Muscle of arm (tissue), 12 donors: ENCODE data around the gene ZAR1L. TPM values are rescaled to one million over a fixed set of nuclear protein-coding genes. Genes with fewer than 3 reads are reported as not detected.

Experiments
- DNase-seq: peaks from one replicate; pipeline ENCODE4 v3.0.0-alpha.2; 2013
- polyA plus RNA-seq, 12 donors: library from polyadenylated mRNA; unstranded; fragments of 120-200 nt; gene quantifications; one replicate each; pipeline ENCODE4 v1.2.1, GENCODE V29; 2013; ENCODE audit not compliant: insufficient read length in 12 of 12

Gene ZAR1L
- polyA plus RNA-seq, 12 donors = not detected

DNA sequence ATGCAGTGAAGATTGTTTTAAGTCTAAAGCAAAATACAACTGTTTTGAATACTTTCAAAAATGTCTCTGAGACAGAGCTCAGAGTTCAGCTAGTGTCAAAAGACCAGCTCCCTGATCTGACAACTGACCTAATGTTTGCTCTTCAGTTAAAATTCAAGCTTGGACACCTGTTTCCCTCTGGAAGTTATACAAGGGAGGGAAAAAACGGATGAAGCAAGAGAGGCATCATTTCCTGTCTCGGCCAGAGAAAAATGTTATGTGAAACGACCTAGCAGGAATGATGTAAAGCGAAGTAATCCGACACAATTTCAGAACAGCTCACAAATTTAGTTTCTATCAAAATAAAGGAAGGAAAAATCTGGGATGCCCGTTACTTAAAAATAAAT lies 59.4 kb downstream of the ZAR1L start:
- no peak for DNase-seq

DNA sequence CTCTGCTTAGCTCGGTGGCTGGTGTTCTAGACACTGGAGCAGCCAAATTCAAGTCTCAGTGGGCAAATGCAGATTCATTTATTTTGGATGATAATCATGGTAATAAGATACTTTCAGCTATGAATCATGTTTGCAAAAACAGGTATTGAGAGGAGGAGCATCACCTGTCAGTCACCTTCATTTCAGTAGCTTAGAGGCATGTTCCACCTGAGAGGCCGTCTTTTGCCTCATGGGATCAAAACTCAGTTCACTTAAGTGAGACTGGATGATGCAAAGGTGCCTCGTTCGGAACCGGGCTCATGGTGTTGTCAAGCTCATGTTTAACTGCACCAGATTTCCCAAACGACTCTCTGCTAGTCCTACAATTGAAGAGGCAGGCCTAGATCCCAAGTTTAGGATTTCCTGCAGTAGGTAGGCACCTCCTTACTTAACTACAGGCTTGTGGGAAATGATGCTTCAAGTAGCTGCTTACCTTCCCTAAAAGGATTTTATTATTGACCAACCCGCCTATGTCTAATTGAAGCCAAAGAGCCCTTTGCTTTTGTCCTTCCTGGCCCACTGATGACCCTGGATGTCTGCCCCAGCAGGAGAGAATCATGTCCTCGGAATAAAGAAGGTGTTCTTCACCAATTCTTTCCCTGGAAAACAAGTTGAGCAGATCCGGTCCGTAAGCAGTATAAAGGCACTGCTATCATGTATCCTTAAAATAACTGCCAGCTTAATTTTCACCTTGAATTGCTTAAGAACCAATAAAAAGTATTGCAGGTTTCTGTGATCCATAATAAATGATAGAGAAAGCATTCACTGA lies 60.0 kb downstream of the ZAR1L start:
- DNase-seq = no peak

- no peak for DNase-seq
These were observed 60.7 kb downstream of the ZAR1L start for GRCh38 chr13:32254416-32254815.

DNA sequence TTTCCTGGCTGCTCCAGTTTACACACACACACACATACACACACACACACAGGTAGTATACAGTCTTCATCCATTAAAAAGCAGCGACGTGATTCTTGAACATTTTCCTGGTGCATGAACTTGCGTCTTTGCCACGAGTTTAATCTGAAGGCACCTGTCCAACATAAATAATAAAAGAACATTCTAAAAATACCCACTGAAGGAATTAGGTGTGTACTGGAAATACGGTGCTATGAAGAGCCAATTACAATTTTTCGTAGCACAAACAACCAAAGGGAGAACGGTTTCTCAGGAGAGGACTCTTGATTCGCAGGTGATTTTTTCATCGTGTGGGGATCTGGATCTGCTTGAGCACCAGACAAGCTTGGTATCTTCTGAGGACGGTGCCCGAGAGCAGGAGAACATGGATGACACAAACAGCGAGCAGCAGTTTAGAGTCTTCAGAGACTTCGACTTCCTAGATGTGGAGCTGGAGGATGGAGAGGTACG lies 61.2 kb downstream of the ZAR1L start:
- DNase-seq = no peak

Other genes starting within 250 kb of the ZAR1L start
- 10 to 100 TPM in 1 of 12 donors, 1 to 10 TPM in 10, not detected in 1; 1.7 to 10.1 (median 3.7) TPM for gene BRCA2, start 145 bp upstream of the ZAR1L start, polyA plus RNA-seq
- 10 to 100 TPM in 4 of 12 donors, 1 to 10 TPM in 7, not detected in 1; 5.5 to 16.6 (median 9.1) TPM for gene N4BP2L1, start 112.8 kb upstream of the ZAR1L start, polyA plus RNA-seq
- 100 to 1,000 TPM in 7 of 12 donors, 10 to 100 TPM in 4, not detected in 1; 87.1 to 187 (median 135) TPM for gene N4BP2L2, start 223.4 kb upstream of the ZAR1L start, polyA plus RNA-seq